NCI-H510A treated with DMSO at 0.1 percent for 48 hours (cell line): ENCODE results near the gene SIRT5.

Experiments
- DNase-seq: peaks from one replicate; lab custom pipeline; 2025; lab: John Stamatoyannopoulos, UW

The SIRT5 gene

DNA sequence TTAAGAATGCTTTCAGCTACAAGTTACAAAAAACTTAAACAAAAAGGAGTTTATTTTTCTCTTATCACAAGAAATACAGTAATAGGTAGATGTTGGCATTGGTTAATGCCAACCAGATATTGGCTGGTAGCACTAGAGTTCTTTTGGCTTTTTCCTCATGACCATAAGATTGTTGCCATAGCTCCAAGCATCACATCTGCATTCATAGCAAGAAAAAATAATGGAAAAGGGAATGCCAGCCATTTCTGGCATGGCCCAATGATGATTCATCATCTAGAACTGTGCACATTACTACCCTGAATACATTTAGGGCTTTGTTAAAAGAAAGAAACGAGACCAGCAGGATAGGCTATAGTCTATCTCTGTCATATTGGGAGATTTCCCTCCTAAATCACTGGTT lies 20.8 kb upstream of the SIRT5 start:
- DNase-seq, result no peak

DNA sequence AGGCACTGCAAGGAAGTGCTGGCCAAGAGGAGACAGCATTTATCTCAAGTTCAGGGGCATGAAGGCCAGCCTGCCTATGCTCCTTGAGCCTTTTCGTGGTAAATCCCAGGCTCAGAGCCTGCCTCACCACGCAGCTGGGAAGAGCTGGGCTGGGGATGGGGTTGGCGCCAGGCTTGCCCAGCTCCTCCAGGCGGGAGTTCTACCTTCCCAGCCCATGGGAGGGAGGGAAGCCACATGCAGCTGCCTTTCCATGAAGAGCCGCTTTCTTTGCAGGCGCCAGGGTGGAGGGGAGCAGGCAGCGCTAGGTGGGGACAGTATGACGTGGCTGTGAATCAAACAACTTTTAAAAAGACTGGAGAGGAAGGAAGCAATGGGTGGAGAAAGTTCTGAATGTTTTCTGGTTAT lies 19.5 kb upstream of the SIRT5 start:
- DNase-seq, result no peak

DNA sequence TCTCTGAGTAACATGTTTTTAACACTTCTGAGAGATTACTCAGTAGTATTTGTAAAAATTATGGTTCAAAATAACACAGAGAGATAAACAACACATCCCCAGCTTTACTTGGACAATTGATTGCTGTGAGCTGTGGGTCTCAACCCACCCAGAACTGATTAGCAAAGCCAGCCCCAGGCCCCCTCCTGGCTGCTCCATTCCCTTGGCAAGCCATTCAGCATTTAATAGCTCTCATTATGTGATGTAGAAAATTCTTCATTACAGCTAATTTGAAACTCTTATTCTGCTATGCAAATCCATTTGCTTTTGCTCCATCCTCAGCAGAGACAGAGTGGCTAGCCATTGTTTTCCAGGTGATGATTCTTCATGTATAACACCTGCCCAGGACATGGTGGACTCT lies 16.6 kb upstream of the SIRT5 start:
- no peak for DNase-seq

DNA sequence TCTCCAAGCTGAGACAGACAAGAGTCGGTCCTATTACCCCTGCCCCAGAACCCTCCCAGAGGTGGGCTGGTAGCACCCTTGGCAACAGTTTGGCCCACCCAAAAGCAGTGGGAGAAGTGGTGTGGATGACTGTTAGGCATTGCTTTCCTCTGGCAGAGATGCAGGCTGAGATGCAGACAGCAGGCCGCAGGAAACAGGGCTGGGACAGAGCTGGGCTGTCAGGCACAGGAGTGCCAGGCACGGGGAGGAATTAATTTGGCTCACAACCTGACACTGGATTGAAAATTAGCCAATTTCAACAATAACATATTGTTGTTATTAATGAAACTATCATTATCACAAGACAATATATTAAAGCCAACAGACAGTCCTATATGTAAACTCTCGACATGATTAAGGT lies 15.7 kb upstream of the SIRT5 start:
- no peak for DNase-seq

DNA sequence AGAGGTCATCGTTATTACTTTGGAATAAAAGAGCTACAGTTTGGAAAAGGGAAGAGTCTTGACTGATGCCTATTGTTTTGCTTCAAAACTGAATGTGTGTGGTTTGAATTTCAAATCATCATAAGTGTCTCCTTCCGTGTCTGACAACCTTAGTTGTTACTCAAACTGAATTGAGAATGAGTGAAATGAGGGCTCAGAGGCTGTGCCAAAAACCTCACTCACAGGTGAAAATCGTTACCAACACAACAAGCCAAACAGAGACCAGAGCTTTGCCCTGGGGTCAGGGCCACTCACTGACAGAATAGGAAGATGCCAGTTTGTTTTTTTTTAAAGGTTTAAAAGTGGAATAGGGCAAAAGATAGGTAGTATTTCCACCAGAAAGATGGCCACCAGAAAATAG lies 15.2 kb upstream of the SIRT5 start:
- no peak for DNase-seq

DNA sequence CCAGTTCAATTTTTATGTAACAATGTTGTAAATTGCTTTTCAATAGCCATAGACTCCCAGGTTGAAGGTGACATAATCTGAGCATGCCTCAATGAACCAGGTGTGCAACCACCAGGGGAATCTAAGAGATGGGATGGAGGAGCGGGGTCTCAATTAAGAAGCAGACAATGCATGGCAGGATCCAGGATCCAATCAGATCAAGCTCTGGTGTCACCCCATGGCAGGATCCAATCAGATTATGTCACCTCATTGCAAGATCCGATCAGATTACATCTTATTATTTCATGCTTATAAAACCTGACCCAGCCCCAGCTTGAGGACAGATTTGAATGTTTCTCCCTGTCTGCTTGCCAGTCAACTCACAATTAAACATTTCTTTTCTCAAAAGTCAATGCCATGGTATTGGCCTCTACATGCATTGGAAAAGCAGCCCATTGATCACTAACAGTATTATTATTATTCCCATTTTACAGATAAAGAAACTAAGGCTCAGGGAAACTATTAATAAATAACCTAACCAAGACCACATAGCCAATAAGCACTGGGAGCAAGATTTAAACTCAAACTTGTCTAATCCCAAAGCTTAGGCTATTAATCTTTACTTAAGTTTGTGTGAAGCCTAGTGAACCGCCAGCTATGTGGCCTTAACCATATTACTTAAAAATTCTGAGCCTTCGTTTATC lies 14.3 kb upstream of the SIRT5 start:
- DNase-seq, result no peak

DNA sequence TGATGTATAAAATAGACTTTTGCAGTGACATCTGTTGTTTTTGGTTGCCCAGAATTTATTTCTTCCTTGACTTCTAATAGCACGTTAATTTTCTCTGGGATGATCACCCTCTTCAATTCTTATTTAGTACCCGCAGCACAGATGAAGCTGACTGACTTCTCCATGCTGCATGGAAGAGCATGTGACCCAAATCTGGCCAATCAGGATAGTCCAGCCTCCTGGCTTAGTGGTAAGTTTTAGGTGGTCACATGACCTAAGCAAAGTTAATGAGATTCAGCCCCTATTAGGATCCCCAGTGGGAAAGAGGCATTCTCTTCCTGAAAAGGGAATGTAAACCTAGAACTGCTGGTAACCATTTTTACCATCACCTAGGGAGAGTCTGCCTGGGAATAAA lies 13.8 kb upstream of the SIRT5 start:
- no peak for DNase-seq

DNA sequence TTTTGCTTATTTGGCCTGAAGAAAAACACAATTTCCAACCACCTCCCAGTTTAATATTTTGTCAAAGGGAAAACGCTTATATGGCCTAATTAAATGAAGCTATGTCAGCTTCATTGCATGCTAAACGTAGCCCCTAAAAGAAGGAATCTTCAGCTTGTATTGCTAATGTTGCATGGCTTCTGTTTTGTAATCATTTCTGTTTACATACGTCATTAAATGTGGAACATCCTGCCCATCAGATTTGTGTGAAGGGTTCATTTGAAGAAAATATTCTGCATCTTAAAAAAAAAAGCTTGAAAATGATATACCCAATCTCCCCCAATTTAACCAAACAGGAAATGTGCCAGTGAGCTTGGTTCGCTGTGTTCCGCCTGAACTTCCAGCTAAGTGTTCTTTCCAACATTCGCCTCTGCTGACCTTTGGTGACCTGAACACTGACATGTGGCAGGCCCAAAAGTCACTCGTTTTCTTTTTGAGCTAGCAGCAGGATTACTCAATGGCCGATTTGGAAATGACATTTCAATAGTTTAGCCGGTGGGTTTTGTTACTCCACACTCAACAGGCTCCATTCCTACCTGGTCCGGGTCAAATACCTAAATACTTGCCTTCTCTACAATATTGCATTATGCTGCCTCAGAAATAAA lies 12.7 kb upstream of the SIRT5 start:
- DNase-seq, result no peak

DNA sequence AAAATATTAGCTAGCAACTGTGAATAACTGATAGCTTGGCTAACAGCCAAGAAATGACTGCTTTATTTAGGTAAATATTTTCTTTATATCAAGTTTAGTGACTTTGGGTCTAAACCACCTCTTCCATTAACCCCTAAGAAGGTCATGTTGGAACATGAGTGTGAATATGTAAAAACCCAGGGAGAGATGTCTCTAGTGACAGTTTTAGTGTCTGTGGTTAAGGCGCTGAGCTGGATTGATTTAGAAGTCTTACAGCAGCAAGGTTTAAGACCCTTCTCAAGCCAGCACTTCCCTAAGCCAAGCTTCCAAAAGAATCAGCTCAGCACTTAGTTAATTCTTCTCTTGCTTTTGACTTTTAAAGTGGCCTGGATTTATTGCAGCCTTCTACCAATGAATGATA lies 11.4 kb upstream of the SIRT5 start:
- DNase-seq, result no peak

DNA sequence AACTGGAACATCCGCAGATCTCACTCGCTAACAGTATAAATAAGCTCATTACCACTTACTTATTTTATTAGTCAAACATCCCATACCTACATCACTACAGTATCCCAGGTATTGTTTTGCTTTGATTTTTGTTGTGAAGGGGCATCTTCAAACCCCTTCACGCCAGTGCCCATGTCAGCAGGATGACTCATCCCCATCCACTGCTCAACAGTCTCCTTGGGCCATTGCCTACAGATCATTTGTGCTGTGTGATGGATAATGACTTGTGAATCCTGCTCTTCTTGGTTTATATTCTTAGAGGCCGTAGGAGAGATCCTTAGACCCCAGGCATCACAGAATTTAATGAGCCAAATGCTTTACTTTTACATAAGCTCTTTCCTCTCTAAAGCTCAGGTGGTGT lies 8.5 kb upstream of the SIRT5 start:
- no peak for DNase-seq

DNA sequence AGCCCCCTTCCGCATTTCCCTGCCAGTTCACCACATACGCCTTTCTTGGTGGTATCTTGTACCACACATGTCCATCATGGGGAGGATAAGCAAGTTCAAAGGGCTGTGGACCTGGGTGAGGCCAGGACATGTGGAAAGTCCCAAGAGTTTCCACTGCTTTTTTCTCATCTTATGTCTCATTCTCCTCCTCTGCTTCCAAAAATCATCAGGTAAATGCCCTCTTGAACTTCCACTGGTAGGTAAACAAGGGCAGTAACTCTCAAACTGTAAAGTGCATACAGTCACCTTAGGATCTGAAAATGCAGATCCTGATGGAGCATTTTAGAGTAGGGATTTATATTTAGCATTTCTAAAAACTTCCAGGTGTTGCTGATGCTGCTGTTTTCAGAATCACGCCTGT lies 7.9 kb upstream of the SIRT5 start:
- DNase-seq, result no peak

DNA sequence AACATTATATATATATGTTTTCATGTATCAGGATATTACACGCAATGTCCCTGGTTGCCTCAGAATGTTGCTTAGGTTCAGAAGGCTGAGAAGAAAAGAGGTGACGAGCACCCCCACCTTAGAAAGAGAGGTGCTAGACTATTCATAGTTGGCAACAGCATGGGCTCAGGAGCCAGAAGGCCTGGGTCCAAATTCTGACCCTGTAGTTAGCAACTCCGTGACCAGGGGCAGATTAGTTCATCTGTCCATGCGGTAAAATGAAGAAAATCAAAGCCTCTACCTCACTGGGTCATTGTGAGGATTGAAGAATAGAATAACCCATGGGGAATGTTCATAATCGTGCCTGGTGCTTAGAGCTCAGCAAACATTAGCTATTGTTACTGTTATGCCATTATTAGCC lies 5.4 kb upstream of the SIRT5 start:
- DNase-seq, result no peak

DNA sequence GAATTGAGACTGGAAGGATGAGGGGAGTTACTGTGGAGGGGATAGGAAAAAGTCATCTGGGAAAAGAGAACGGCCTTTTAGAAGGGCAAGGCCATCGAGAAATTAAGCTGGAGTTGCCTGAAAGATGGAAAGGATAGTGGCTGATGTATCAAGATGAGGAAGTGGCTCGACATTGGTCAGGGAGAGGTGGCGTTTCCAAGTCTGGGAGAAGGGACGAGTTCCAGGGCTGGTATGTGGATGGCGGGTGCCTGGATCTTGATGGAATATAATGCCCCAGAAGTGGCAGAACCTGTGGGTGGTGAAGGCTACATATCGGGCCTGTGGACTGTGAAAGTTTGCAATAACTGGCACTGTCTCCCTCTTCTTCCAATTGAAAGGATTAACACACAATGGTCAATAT lies 2.2 kb upstream of the SIRT5 start:
- DNase-seq, result no peak

DNA sequence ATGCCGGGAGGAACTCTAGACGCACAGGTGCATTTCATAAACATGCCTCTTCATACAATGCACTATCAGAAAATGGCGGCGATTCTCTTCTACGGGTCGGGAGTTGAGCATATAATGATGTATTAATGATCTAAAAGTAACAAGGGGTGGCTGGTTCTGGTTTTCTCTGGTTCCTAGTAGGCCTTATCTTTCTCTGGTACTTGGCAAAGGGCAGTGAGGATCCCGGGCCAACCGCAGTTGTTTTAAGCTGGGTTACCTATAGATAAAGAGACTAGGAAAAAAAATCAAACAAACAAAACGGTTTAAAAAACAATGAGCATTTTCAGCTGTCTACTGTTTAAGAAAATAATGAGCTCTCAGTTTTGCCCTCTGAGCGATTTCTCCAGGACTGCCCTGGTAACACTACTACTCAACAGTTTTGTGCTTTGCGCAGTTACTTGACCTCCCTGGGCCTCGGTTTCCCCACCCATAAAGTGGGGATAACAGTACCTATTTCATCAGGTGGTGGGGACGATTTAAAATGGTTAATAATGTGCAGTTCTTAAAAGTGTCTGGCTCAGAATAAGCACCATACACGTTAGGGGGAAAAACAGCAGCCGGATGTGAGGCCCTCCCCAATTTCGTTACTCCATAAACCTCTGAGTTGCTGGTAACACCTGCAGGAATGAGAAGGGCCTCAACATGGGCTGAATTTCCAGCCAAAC lies 1.3 kb upstream of the SIRT5 start:
- DNase-seq, result no peak

DNA sequence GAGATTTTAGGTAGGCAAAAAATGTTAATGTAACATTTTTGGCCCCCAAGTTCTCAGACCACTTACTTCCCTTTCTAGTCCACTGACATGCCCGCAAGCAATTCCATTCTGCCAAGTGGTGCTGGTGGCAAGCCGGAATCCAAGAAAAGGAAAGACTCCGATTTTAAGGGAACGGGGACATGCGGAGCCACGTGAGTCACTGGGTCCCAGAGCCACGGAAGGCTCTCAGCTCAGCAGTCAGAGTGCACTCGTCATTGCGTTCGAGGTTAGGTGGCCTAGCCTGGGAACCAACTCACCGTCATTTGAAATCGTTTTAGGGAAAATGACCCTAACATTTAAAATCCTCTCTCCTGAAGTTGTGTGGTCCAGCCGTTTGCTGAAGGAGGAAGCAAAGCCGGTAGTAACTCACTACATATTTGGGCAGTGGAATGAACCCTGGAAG lies 711 bp upstream of the SIRT5 start:
- DNase-seq, result peak; percentile 12

DNA sequence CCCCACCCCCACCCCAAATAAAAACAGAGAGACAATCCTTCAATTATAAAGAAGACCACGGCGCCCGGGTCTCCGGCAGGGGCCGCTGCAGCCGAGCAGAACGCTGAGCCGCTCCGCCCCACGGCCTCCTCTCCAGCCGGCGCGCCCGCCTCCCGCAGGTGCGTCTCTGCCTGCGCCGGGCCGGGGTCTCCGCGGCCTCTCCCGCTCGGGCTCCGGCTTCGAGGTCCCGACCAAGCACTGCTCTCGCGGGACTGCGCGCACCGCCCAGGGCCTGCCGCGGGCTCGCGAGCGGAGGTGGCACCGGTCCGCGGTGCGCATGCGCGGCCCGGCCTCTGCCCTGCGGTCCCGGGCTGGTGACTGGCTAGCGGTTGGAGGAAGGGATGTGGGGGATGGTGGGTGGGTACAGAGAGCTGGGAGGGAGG lies 241 bp upstream of the SIRT5 start:
- DNase-seq, result peak; percentile 87

DNA sequence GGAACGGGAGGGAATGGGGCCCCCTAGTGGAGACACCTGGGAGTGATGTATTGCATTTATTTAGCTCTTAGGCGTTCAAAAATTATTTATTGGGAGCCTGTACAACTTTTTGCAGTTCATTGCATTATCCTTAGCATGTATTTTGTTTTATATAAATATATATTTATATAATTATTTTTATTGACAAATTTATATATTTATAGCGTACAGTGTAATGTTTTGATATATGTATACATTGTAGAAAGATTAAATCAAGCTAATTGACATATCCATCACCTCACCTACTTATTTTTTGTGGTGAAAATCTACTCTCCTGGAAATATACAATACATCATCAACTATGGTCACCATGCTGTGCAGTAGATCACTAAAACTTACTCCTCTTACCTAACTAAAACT lies 975 bp downstream of the SIRT5 start:
- no peak for DNase-seq

DNA sequence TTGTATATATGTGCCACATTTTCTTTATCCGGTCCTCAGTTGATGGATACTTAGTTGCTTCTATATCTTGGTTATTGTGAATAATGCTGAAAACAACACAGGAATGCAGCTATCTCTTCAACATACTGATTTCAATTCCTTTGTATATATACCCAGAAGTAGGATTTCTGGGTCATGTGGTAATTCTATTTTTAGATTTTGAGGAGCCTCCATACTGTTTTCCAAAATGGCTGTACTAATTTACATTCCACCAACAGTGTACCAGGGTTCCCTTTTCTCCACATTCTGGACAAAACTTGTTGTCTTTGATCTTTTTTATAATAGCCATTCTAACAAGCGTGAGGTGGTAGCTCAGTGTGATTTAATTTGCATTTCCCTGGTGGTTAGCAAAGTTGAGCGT lies 1.6 kb downstream of the SIRT5 start:
- DNase-seq, result no peak

DNA sequence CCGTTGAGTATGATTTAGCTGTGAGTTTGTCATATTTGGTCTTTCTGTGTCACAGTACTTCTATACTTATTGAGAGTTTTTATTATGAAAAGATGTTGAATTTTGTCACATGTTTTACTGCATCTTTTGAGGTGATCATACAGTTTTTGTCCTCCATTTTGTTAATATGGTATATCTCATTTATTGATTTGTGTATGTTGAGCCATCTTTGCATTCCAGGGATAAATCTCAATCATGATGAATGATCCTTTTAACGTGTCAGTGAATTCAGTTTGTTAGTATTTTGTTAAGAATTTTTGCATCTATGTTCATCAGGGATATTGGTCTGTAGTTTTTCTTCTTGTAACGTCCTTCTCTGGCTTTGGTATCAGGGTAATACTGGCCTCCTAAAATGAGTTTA lies 3.5 kb downstream of the SIRT5 start:
- no peak for DNase-seq

DNA sequence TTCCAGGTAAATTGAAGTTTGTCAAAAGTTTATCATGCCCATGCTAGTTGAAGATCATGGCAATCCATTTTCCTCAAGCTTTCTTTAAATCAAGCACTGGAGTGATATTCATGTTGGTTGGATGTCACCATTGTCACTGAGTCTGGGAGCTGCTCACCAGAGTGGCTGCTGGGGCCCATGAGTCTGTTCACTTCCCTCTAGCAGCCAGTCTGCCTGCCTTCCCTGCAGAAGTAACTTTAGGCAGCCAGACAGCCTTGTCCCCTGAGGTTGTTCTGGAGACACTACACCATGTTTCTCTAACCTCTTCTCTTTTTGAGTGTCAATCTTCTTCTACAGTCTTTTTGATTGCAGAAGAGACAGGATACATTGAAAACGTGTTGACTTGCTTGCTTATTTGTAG lies 5.5 kb downstream of the SIRT5 start:
- DNase-seq, result no peak

DNA sequence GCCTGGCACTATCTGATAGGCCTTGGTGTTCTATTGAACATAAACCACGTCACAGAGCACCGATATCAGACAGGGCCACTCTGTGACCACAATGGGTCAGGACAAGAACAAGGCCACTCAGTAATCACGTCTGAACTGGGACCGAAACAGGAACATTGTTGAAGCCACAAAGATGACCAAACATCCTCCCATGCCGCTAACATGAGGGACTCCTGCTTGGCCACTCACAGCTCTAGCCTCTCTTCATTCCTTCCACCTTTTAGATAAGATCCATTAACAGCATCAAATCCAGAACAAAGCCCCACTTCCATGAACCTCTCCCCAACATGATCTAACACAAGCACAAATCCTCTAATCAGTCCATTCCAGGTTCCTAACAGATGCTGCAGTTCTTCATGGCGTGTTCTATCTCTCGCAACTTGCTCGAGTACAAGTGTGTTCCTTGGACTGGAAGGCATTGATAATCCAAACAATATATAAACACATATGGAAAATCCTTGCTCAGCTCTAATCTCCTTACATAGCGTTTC lies 7.4 kb downstream of the SIRT5 start:
- no peak for DNase-seq

DNA sequence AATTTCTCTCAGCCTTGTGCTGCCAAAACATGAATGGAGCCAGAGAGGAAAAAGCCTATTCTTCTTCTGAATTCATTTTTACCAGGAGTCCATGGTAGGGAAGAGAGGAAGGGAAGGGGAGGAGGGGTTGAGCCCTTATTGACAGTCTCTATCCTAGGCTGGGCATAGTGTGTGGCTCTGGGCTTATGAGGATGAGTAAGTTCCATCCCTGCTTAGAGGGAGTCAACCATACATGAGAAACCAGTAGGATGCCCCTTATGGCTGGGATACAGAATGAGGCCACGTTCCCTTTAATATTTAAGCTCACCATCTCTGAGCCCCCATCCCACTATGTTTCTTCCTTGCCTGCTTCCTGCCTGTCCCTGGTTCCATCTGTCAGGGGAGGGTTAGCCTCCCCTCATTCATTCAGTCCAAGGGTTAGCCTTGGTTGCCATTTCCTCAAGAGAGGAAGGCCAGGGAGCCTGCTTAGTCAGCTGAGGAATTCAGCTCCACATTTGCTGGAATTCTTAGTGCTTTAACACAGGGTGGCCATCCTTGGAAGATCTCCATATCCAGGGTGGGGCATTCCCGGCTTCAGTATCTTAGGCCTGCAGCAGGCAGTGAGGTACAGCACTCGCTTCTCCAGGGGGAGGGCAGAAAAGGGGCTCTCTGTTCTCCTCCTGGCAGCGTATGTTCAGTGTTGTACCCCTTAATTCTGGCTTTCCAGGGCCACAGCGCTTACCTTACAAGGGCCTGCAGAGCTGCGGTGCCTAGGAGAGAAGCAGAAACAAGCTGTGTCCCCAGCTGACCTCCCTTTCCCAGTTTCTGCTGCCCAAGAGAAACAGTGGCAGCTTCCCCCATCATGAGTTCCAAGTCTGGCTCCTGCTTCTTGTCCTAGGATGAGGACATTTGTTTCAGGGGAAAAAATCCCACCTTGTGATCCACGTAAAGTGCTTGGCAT lies 12.5 kb downstream of the SIRT5 start:
- no peak for DNase-seq
